GM19468 (cell line): ENCODE results near the gene ALDH3A1.

ENCODE experiments used
- ATAC-seq: cut with Tn5 transposase; IDR thresholded peaks from one replicate; pipeline ENCODE4 v1.9.1; 2021; ENCODE audit warnings: mild to moderate bottlenecking, moderate library complexity, moderate number of reproducible peaks; ENCODE audit not compliant: unreplicated experiment; ENCODE audit errors: extremely low read depth

ALDH3A1 gene

GRCh38 chr17:19762515-19762961, 14.4 kb upstream of the ALDH3A1 start:
- no peak for ATAC-seq

GRCh38 chr17:19760746-19761145, 12.6 kb upstream of the ALDH3A1 start:
- ATAC-seq, result no peak

- no peak for ATAC-seq
Observed at GRCh38 chr17:19759568-19760549, 11.8 kb upstream of the ALDH3A1 start.

- no peak for ATAC-seq
Observed at GRCh38 chr17:19757536-19758180, 9.6 kb upstream of the ALDH3A1 start.

GRCh38 chr17:19756546-19756945, 8.4 kb upstream of the ALDH3A1 start:
- ATAC-seq, result no peak

GRCh38 chr17:19755821-19756510, 7.9 kb upstream of the ALDH3A1 start:
- no peak for ATAC-seq

- no peak for ATAC-seq
Observed at GRCh38 chr17:19755392-19755791, 7.3 kb upstream of the ALDH3A1 start.

- ATAC-seq, result no peak
Observed at GRCh38 chr17:19753661-19754463, 5.8 kb upstream of the ALDH3A1 start.

- no peak for ATAC-seq
Observed at GRCh38 chr17:19753051-19753509, 5.0 kb upstream of the ALDH3A1 start.

GRCh38 chr17:19752216-19753050, 4.3 kb upstream of the ALDH3A1 start:
- no peak for ATAC-seq

- ATAC-seq, result no peak
Observed at GRCh38 chr17:19750835-19751234, 2.7 kb upstream of the ALDH3A1 start.

- ATAC-seq, result no peak
Observed at GRCh38 chr17:19750020-19750572, 2.0 kb upstream of the ALDH3A1 start.

GRCh38 chr17:19748807-19749193, 702 bp upstream of the ALDH3A1 start:
- no peak for ATAC-seq

GRCh38 chr17:19747159-19747719, 859 bp downstream of the ALDH3A1 start:
- no peak for ATAC-seq

GRCh38 chr17:19746517-19746916, 1.6 kb downstream of the ALDH3A1 start:
- ATAC-seq, result no peak

- ATAC-seq, result no peak
Observed at GRCh38 chr17:19744922-19745757, 3.0 kb downstream of the ALDH3A1 start.

GRCh38 chr17:19744492-19744891, 3.6 kb downstream of the ALDH3A1 start:
- ATAC-seq, result no peak
